Fibroblast of skin of left biceps (primary cell): Measurements from ENCODE around the gene HPS5.

ENCODE experiments used
- DNase-seq, 2 experiments: peaks; one replicate each; pipeline ENCODE4 v3.0.0-alpha.2; 2013; ENCODE audit warnings: low read depth in 2 of 2

The HPS5 gene

GRCh38 chr11:18317551-18317950 is 4.4 kb downstream of the HPS5 start:
- no peak for DNase-seq

- no peak for DNase-seq
Observed at GRCh38 chr11:18315893-18316292, 6.0 kb downstream of the HPS5 start.

GRCh38 chr11:18314784-18315523 is 7.0 kb downstream of the HPS5 start:
- DNase-seq: no peak

- no peak for DNase-seq
Observed at GRCh38 chr11:18313965-18314763, 7.8 kb downstream of the HPS5 start.

GRCh38 chr11:18312663-18313420 is 9.1 kb downstream of the HPS5 start:
- DNase-seq: peak; percentile 49 to 61

- no peak for DNase-seq
Observed at GRCh38 chr11:18312012-18312411, 9.9 kb downstream of the HPS5 start.

GRCh38 chr11:18310800-18311340 is 11.1 kb downstream of the HPS5 start:
- no peak for DNase-seq

- DNase-seq: no peak
Observed at GRCh38 chr11:18309691-18310090, 12.2 kb downstream of the HPS5 start.

GRCh38 chr11:18308242-18308641 is 13.7 kb downstream of the HPS5 start:
- DNase-seq: no peak

GRCh38 chr11:18307461-18308139 is 14.3 kb downstream of the HPS5 start:
- DNase-seq: no peak

- no peak for DNase-seq
Observed at GRCh38 chr11:18304745-18305144, 17.2 kb downstream of the HPS5 start.

GRCh38 chr11:18299721-18300120 is 22.2 kb downstream of the HPS5 start:
- no peak for DNase-seq

GRCh38 chr11:18295316-18295715 is 26.6 kb downstream of the HPS5 start:
- DNase-seq: no peak

GRCh38 chr11:18294862-18295261 is 27.1 kb downstream of the HPS5 start:
- no peak for DNase-seq

- DNase-seq: no peak
Observed at GRCh38 chr11:18288911-18289310, 33.0 kb downstream of the HPS5 start.

- DNase-seq: no peak
Observed at GRCh38 chr11:18285841-18286240, 36.1 kb downstream of the HPS5 start.

GRCh38 chr11:18282626-18283025 is 39.3 kb downstream of the HPS5 start:
- DNase-seq: no peak

GRCh38 chr11:18280438-18281045 is 41.4 kb downstream of the HPS5 start:
- no peak for DNase-seq

GRCh38 chr11:18277565-18278271 is 44.2 kb downstream of the HPS5 start:
- no peak for DNase-seq

- no peak for DNase-seq
Observed at GRCh38 chr11:18271206-18271605, 50.7 kb downstream of the HPS5 start.

- DNase-seq: no peak
Observed at GRCh38 chr11:18270102-18270501, 51.8 kb downstream of the HPS5 start.
